OCI-LY3 (cell line): Measurements from ENCODE around the gene PARVA.

ENCODE experiments used
- H2AFZ ChIP-seq: fragments of 200-600, 300-600 bp; shearing (Covaris generic); 2 replicates; pipeline ENCODE4 v1.6.0; 2014; ENCODE audit warnings: antibody characterized with exemption, low read depth, low read length
- H3K27ac ChIP-seq: fragments of 200-600, 300-600 bp; sonication (generic); 2 replicates; pipeline ENCODE4 v1.5.1; 2014; ENCODE audit warnings: mild to moderate bottlenecking, low read length, moderate library complexity, mixed read lengths
- H3K27me3 ChIP-seq: fragments of 200-600, 300-600 bp; sonication (generic); 2 replicates; pipeline ENCODE4 v1.6.1; 2014; ENCODE audit warnings: low read depth, low read length, mixed read lengths
- H3K36me3 ChIP-seq: fragments of 200-600, 300-600 bp; sonication (generic); replicated peaks from 2 replicates; pipeline ENCODE3; 2014; ENCODE audit warnings: low read depth, low read length, mixed read lengths
- H3K4me1 ChIP-seq: fragments of 300-600, 200-600 bp; sonication (generic); 2 replicates; pipeline ENCODE4 v1.6.1; 2014; ENCODE audit warnings: low read length, mixed read lengths
- H3K4me2 ChIP-seq: fragments of 200-600, 300-600 bp; sonication (generic); 2 replicates; pipeline ENCODE4 v1.6.1; 2014; ENCODE audit warnings: low read length, mixed read lengths
- H3K4me3 ChIP-seq: fragments of 300-600, 200-600 bp; sonication (generic); 2 replicates; pipeline ENCODE4 v1.5.1; 2014; ENCODE audit warnings: antibody characterized with exemption, mild to moderate bottlenecking, low read length, moderate library complexity
- H3K79me2 ChIP-seq: fragments of 300-600, 200-600 bp; shearing (Covaris generic); 2 replicates; pipeline ENCODE4 v1.6.1; 2014; ENCODE audit warnings: mild to moderate bottlenecking, low read length, mixed read lengths
- H3K9ac ChIP-seq: fragments of 300-600, 200-600 bp; shearing (Covaris generic); 2 replicates; pipeline ENCODE4 v1.6.0; 2014; ENCODE audit warnings: mild to moderate bottlenecking, low read length, moderate library complexity
- H3K9me3 ChIP-seq: fragments of 200-600, 300-600 bp; shearing (Covaris generic); 2 replicates; pipeline ENCODE4 v1.6.1; 2014; ENCODE audit warnings: low read length, mixed read lengths; ENCODE audit not compliant: insufficient read depth
- H4K20me1 ChIP-seq: fragments of 200-600, 300-600 bp; sonication (generic); 2 replicates; pipeline ENCODE4 v1.6.1; 2016; ENCODE audit warnings: low read length, mixed read lengths; ENCODE audit not compliant: insufficient read depth
- EZH2phosphoT487 ChIP-seq: fragments of 200-600 bp; shearing (Covaris generic); IDR thresholded peaks from 2 replicates; pipeline ENCODE4 v1.6.1; 2018; ENCODE audit warnings: antibody characterized with exemption, mixed run types, low read depth
- TF ChIP-seq, protein P1 (sequence below): fragments of 200-600, 300-600 bp; sonication (generic); IDR thresholded peaks from 2 replicates; pipeline ENCODE4 v1.5.1; 2014; ENCODE audit warnings: antibody characterized with exemption, low read length, low read depth

The PARVA gene

DNA sequence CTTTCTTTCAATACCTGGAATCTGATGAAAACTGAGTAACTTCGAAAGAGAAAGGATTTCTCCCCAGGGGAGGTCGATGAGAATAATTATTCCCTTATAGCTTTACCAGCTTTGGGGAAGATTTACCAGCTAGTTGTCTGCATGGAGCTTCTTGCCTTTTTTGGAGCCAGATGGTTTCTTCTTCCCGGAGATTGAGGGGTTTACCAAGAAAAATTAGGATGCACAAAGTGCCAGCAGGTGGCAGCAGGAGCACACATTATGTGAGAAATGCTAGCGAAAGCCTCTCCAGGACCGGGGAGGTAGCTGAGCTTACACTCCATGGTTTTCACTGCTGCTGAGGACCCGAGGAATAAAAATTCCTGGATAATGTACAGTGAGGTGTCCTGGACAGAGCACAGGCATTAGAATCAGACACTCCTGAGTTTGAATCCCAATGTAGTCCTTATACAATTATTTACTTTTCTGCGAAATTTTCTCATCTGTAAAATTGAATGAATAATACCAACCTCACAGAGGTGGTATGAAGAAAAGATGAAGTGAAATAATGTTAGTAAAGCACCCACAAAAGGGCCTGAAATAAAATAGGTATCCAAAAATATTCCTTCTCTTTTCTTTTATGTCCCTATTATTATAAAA lies 46.0 kb upstream of the PARVA start:
- Histone ChIP-seq H4K20me1 (no peaks in the 10 kb centered on the region), H3K9ac (no peak overlapping the region), H3K79me2 (no peaks in the 10 kb centered on the region), H3K9me3 (no peaks in the 10 kb centered on the region), H3K27me3 (peaks cover 15% of the 10 kb centered on the region), H3K27ac (no peak overlapping the region), H2AFZ (peak overlapping the region; percentile 63), H3K4me1 (peaks cover 4% of the 10 kb centered on the region; the same call in 1 of the 2 replicates), H3K36me3 (no peaks in the 10 kb centered on the region), H3K4me2 (peak overlapping the region; percentile 56), H3K4me3 (no peak overlapping the region)
- TF ChIP-seq, protein P1, sequence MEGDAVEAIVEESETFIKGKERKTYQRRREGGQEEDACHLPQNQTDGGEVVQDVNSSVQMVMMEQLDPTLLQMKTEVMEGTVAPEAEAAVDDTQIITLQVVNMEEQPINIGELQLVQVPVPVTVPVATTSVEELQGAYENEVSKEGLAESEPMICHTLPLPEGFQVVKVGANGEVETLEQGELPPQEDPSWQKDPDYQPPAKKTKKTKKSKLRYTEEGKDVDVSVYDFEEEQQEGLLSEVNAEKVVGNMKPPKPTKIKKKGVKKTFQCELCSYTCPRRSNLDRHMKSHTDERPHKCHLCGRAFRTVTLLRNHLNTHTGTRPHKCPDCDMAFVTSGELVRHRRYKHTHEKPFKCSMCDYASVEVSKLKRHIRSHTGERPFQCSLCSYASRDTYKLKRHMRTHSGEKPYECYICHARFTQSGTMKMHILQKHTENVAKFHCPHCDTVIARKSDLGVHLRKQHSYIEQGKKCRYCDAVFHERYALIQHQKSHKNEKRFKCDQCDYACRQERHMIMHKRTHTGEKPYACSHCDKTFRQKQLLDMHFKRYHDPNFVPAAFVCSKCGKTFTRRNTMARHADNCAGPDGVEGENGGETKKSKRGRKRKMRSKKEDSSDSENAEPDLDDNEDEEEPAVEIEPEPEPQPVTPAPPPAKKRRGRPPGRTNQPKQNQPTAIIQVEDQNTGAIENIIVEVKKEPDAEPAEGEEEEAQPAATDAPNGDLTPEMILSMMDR = peak; percentile 86
- no peak for TF ChIP-seq EZH2phosphoT487

DNA sequence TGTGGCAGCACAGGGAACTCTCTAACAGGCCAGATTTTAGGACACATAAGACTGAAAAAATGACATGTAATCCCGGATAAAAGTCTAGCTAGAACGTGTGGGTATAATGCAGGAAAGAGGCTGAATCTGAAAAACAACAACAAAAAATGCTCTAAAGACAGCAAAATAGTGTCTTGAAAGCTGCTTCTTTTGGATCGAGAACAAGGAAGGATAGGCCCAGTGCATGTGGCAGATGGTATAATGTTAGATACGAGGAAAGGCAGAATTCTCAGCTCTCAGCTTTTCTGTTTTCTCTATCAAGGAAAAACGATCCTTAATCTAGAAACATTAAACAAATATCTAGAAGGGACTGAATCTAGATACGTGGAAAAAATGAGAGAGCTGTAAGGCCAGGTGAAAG lies 33.8 kb upstream of the PARVA start:
- Histone ChIP-seq H3K79me2 (no peaks in the 10 kb centered on the region), H3K36me3 (no peaks in the 10 kb centered on the region), H3K27me3 (no peaks in the 10 kb centered on the region), H3K9me3 (no peaks in the 10 kb centered on the region), H3K27ac (no peak overlapping the region), H3K4me1 (no peaks in the 10 kb centered on the region), H3K4me3 (no peak overlapping the region), H2AFZ (no peak overlapping the region), H4K20me1 (no peaks in the 10 kb centered on the region), H3K4me2 (no peak overlapping the region), H3K9ac (no peak overlapping the region)
- TF ChIP-seq, protein P1 = no peak
- no peak for TF ChIP-seq EZH2phosphoT487

DNA sequence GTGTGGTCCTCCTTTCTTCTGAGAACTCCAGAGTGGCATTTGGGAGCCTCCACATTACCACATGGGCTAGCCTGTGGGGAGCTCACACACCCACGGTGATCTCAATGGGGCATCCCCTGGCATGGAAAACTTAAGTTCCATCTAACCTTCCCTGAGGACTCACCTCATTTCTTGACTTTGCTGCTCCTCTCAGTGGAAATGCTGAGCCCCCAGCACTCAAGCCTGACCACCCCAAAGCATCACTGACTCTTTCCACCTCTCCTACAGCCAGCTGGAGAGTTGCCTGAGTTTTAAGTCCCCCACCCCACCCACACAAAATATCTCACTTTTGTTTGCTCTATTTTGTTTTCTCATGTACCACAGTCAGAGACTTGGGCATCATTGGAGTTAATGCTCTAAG lies 23.8 kb upstream of the PARVA start:
- Histone ChIP-seq H3K27me3 (0 out of 2 replicates have a peak, but pooled peaks cover 6% of the 10 kb centered on the region), H3K27ac (no peak overlapping the region), H3K4me3 (no peak overlapping the region), H3K4me1 (no peaks in the 10 kb centered on the region), H2AFZ (no peak overlapping the region), H3K79me2 (no peaks in the 10 kb centered on the region), H3K36me3 (no peaks in the 10 kb centered on the region), H4K20me1 (no peaks in the 10 kb centered on the region), H3K9ac (no peak overlapping the region), H3K4me2 (no peak overlapping the region), H3K9me3 (no peaks in the 10 kb centered on the region)
- TF ChIP-seq, protein P1 = no peak
- no peak for TF ChIP-seq EZH2phosphoT487

DNA sequence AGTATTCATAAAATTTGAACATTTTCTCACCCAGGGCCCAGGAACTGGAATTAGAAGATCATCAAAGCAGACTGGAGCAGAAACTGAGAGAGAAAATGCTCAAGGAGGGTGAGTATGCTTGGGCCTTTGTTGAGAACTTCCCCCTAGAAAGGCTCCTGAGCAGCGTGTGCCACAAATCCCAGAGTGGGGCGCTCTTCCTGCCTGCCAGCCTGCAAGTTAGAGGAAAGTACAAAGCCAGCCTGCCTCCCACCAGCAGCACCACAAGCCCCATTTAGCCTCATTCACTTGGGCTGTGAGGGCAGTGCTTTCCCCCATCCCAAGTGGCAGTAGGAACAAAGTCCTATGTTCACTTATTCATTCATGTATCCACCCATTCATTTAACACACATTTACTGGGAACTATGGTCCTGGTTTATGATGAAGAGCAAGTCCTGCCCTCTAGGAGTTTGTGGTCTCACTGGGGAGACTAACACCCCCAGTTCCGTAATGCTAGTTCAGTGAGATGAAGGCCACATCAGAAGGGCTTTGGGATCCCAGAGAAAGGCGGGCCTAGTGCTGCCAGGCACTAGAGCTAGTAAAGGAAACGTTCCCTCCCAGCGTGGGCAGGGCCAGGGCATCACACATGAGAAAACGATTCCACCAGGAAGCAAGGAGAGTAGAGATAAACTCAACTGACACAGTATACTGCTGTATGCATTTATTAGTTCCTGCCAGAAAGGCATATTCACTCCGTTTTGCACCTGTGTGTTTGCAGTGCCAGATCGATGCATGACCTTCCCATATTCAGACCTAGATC lies 22.4 kb upstream of the PARVA start:
- no peaks in the 10 kb centered on the region for H3K4me1 ChIP-seq
- H2AFZ ChIP-seq = no peak overlapping the region
- no peak overlapping the region for H3K4me3 ChIP-seq
- no peaks in the 10 kb centered on the region for H3K9me3 ChIP-seq
- no peaks in the 10 kb centered on the region for H4K20me1 ChIP-seq
- H3K79me2 ChIP-seq = no peaks in the 10 kb centered on the region
- no peak overlapping the region for H3K4me2 ChIP-seq
- H3K9ac ChIP-seq = no peak overlapping the region
- no peak overlapping the region for H3K27ac ChIP-seq
- no peaks in the 10 kb centered on the region for H3K36me3 ChIP-seq
- H3K27me3 ChIP-seq = 0 out of 2 replicates have a peak, but pooled peaks cover 6% of the 10 kb centered on the region
- no peak for TF ChIP-seq EZH2phosphoT487
- TF ChIP-seq, protein P1 = no peak
